ENCODE results near the gene KRTAP4-4.
"Not testable (repeated sequence)": the region's sequence is repeated elsewhere in the genome, so short reads cannot be mapped to it uniquely, and the experiment has no call there.

The KRTAP4-4 gene

DNA sequence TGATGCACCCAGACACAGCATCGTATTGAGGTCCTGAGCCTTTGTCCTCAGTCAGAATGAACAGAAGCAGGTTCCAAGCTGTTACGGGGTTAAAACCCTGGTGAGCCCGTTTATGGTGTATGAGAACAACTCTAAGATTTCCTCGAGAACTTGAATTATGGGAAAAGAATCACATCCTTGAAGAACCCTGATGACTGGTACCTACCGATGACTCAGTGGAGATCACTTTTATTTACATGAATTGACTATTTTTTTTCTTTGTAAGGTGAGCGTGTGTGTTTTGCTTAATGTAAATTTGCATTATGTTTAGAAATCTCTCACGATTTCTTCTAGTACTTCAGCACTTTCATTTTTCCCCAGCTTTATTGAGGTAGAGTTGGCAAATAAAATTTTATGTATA lies 3.3 kb upstream of the KRTAP4-4 start:
- H3K9ac ChIP-seq (ENCODE audit: low read length): no peak overlapping the region
- no peaks in the 10 kb centered on the region for H3F3A ChIP-seq (ENCODE audit: insufficient read depth, low read length)
- H3K27me3 ChIP-seq (ENCODE audit: insufficient read depth, low read length): no peaks in the 10 kb centered on the region
- no peaks in the 10 kb centered on the region for H3K79me2 ChIP-seq (ENCODE audit: insufficient read depth, low read length)
- no peak overlapping the region for H2AFZ ChIP-seq (ENCODE audit: low read length)
- no peaks in the 10 kb centered on the region for H3K4me1 ChIP-seq (ENCODE audit: insufficient read depth, low read length, severe bottlenecking)
- no peak overlapping the region for H3K4me3 ChIP-seq (ENCODE audit: low read depth, low read length, poor library complexity, severe bottlenecking)
- no peak overlapping the region for H3K4me2 ChIP-seq (ENCODE audit: low read length)
- H3K9me2 ChIP-seq (ENCODE audit: low read depth, low read length): no peaks in the 10 kb centered on the region
- no peak for TF ChIP-seq EZH2 (IDR thresholded peaks at IDR 0.05; ENCODE audit: borderline replicate concordance, low read length)
- TF ChIP-seq, protein P1, sequence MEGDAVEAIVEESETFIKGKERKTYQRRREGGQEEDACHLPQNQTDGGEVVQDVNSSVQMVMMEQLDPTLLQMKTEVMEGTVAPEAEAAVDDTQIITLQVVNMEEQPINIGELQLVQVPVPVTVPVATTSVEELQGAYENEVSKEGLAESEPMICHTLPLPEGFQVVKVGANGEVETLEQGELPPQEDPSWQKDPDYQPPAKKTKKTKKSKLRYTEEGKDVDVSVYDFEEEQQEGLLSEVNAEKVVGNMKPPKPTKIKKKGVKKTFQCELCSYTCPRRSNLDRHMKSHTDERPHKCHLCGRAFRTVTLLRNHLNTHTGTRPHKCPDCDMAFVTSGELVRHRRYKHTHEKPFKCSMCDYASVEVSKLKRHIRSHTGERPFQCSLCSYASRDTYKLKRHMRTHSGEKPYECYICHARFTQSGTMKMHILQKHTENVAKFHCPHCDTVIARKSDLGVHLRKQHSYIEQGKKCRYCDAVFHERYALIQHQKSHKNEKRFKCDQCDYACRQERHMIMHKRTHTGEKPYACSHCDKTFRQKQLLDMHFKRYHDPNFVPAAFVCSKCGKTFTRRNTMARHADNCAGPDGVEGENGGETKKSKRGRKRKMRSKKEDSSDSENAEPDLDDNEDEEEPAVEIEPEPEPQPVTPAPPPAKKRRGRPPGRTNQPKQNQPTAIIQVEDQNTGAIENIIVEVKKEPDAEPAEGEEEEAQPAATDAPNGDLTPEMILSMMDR (IDR thresholded peaks at IDR 0.05; ENCODE audit: low read length): no peak
- no peak overlapping the region for H3K27ac ChIP-seq (ENCODE audit: low read depth, low read length, poor library complexity, severe bottlenecking)
- no peaks in the 10 kb centered on the region for H3K36me3 ChIP-seq (ENCODE audit: insufficient read depth, low read length)
- no peaks in the 10 kb centered on the region for H4K20me1 ChIP-seq (ENCODE audit: insufficient read depth, low read length)
- H3K9me3 ChIP-seq (ENCODE audit: low read length): no peaks in the 10 kb centered on the region

DNA sequence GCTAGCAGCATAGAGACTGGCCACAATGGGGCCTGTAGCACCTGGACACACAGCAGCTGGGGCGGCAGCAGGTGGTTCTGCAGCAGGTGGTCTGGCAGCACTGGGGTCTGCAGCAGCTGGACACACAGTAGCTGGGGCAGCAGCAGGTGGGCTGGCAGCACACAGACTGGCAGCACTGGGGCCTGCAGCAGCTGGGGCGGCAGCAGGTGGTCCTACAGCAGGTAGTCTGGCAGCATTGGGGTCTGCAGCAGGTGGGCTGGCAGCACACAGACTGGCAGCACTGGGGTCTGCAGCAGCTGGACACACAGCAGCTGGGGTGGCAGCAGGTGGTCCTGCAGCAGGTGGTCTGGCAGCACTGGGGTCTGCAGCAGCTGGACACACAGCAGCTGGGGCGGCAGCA lies 358 bp downstream of the KRTAP4-4 start:
- H3K27me3 ChIP-seq (ENCODE audit: insufficient read depth, low read length); H3F3A ChIP-seq (ENCODE audit: insufficient read depth, low read length); H3K9me3 ChIP-seq (ENCODE audit: low read length); H3K9ac ChIP-seq (ENCODE audit: low read length); H3K4me2 ChIP-seq (ENCODE audit: low read length); H3K4me1 ChIP-seq (ENCODE audit: insufficient read depth, low read length, severe bottlenecking); H3K27ac ChIP-seq (ENCODE audit: low read depth, low read length, poor library complexity, severe bottlenecking); H3K4me3 ChIP-seq (ENCODE audit: low read depth, low read length, poor library complexity, severe bottlenecking); H2AFZ ChIP-seq (ENCODE audit: low read length); H3K36me3 ChIP-seq (ENCODE audit: insufficient read depth, low read length); H4K20me1 ChIP-seq (ENCODE audit: insufficient read depth, low read length); H3K9me2 ChIP-seq (ENCODE audit: low read depth, low read length); H3K79me2 ChIP-seq (ENCODE audit: insufficient read depth, low read length): not testable (repeated sequence)

DNA sequence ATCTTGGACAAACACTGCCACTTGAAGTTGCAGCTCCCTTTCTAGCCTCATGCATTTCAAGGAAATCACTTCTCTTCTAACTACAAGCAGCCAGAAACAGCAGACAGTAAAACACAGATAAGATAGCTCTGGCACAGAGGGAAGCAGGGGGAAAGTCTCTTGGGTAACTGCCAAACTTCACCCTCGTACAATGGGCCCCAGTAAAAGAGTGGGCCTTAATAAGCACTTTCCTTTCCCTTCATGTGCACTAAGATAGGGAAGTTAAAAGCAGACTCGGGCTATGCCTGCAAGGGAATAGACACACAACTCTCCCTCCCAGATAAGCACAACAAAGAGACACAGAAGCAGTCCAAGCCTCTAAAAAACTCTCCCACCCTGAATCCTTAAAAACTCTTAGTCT lies 6.7 kb downstream of the KRTAP4-4 start:
- H3K4me3 ChIP-seq (ENCODE audit: low read depth, low read length, poor library complexity, severe bottlenecking): no peak overlapping the region
- TF ChIP-seq, protein P1 (IDR thresholded peaks at IDR 0.05; ENCODE audit: low read length): no peak
- TF ChIP-seq EZH2 (IDR thresholded peaks at IDR 0.05; ENCODE audit: borderline replicate concordance, low read length): no peak
- H3F3A ChIP-seq (ENCODE audit: insufficient read depth, low read length): no peaks in the 10 kb centered on the region
- H4K20me1 ChIP-seq (ENCODE audit: insufficient read depth, low read length): no peaks in the 10 kb centered on the region
- H3K27ac ChIP-seq (ENCODE audit: low read depth, low read length, poor library complexity, severe bottlenecking): no peak overlapping the region
- H3K9ac ChIP-seq (ENCODE audit: low read length): no peak overlapping the region
- no peaks in the 10 kb centered on the region for H3K9me2 ChIP-seq (ENCODE audit: low read depth, low read length)
- no peaks in the 10 kb centered on the region for H3K27me3 ChIP-seq (ENCODE audit: insufficient read depth, low read length)
- no peak overlapping the region for H2AFZ ChIP-seq (ENCODE audit: low read length)
- no peaks in the 10 kb centered on the region for H3K36me3 ChIP-seq (ENCODE audit: insufficient read depth, low read length)
- H3K4me1 ChIP-seq (ENCODE audit: insufficient read depth, low read length, severe bottlenecking): no peaks in the 10 kb centered on the region
- no peaks in the 10 kb centered on the region for H3K9me3 ChIP-seq (ENCODE audit: low read length)
- H3K79me2 ChIP-seq (ENCODE audit: insufficient read depth, low read length): no peaks in the 10 kb centered on the region
- H3K4me2 ChIP-seq (ENCODE audit: low read length): no peak overlapping the region

DNA sequence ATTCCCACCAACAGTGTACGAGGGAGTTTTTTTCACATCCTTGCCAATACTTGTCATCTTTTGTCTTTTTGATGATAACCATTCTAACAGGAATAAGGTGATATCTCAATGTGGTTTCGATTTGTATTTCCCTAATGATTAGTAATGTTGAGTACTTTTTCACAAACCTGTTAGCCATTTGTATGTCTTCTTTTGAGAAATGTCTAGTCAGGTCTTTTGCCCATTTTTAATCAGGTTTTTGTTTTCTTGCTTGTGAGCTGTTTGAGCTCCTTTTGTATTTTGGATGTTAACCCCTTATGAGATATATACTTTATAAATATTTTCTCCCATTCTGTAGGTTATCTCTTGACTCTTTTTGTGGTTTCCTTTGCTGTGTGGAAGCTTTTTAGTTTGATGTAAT lies 9.0 kb downstream of the KRTAP4-4 start:
- no peaks in the 10 kb centered on the region for H3K4me1 ChIP-seq (ENCODE audit: insufficient read depth, low read length, severe bottlenecking)
- H3K79me2 ChIP-seq (ENCODE audit: insufficient read depth, low read length): no peaks in the 10 kb centered on the region
- H3K4me3 ChIP-seq (ENCODE audit: low read depth, low read length, poor library complexity, severe bottlenecking): no peak overlapping the region
- TF ChIP-seq EZH2 (IDR thresholded peaks at IDR 0.05; ENCODE audit: borderline replicate concordance, low read length): no peak
- TF ChIP-seq, protein P1 (IDR thresholded peaks at IDR 0.05; ENCODE audit: low read length): no peak
- H4K20me1 ChIP-seq (ENCODE audit: insufficient read depth, low read length): no peaks in the 10 kb centered on the region
- H3K4me2 ChIP-seq (ENCODE audit: low read length): no peak overlapping the region
- H3K27me3 ChIP-seq (ENCODE audit: insufficient read depth, low read length): no peaks in the 10 kb centered on the region
- H3K9me2 ChIP-seq (ENCODE audit: low read depth, low read length): no peaks in the 10 kb centered on the region
- no peaks in the 10 kb centered on the region for H3F3A ChIP-seq (ENCODE audit: insufficient read depth, low read length)
- no peak overlapping the region for H3K27ac ChIP-seq (ENCODE audit: low read depth, low read length, poor library complexity, severe bottlenecking)
- no peak overlapping the region for H2AFZ ChIP-seq (ENCODE audit: low read length)
- no peaks in the 10 kb centered on the region for H3K9me3 ChIP-seq (ENCODE audit: low read length)
- H3K9ac ChIP-seq (ENCODE audit: low read length): no peak overlapping the region
- no peaks in the 10 kb centered on the region for H3K36me3 ChIP-seq (ENCODE audit: insufficient read depth, low read length)

Measured in OCI-LY1 (cell line).